NCI-H2196 treated with DMSO at 0.1 percent for 48 hours (cell line): ENCODE measurements around the gene ADCY2.
A peak's percentile ranks its signal among the peaks of the same experiment; 100 is the strongest.

ENCODE experiments used
- DNase-seq: peaks from one replicate; lab custom pipeline; 2025; ENCODE audit not compliant: unreplicated experiment; lab: John Stamatoyannopoulos, UW

ADCY2 gene

DNA sequence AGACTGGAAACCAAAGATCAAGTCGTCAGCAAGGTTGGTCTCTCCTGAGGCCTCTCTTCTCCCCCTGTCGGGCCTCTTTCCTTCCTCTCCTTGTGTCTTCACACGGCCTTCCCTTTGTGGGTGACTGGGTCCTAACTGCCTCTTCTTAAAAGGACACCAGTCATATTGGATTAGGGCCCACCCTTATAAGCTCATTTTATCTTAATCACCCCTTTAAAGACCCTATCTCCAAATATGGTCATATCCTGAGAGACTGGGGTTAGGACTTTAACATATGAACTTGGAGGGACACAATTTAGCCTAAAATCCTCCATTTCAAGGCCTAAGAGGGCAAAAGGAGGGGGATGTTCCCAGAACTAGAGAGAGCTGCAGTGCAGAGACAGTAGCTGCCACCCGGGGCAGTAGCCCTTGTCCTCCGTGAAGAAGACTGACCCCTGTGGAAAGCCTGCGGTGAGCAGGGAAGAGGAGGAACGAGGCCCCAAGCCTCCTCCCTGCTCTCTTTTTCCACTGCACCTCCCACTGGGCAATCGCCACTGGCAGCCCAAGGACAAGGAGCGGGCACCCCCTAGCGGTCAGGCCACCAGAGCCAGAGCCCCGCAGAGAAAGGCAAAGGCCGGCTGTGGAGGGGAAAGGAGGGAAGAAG is 420.1 kb downstream of the ADCY2 start:
- DNase-seq: no peak

DNA sequence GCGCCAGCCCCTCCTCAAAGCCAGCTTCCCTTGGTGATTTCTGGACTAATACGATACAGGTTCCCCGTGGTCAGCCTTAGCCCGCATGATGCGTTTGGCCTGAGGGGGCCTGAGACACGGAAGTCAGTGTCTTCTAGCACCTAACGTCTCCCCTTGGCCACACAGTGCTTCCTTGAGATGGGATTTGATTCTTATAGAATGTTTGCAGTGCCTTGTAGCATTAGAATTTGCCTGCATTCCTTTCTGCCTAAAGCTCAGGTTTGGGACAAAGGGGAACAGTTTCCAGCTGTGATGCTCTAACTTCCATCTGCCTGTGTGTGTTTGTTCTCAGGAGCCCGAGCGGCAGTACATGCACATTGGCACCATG is 420.6 kb downstream of the ADCY2 start:
- no peak for DNase-seq

DNA sequence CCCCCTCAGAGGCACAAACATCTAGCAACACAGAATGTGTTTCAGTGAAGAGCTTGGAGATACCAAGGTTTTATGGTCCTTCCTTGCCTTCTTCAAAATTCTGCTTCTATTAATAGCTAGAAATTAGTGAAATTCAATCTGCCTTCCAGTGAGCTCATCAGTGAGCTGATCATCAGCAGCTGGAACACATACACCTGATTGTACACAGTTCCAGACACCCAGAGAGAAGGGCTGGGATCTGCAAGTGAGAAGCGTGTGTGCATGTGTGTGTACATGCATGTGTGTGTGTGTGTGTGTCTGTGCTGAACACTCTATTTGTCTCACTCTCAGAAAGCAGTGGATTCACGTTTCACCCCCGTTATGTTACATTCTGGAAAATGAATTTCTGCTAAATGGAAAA is 426.5 kb downstream of the ADCY2 start:
- DNase-seq: peak; percentile 5

DNA sequence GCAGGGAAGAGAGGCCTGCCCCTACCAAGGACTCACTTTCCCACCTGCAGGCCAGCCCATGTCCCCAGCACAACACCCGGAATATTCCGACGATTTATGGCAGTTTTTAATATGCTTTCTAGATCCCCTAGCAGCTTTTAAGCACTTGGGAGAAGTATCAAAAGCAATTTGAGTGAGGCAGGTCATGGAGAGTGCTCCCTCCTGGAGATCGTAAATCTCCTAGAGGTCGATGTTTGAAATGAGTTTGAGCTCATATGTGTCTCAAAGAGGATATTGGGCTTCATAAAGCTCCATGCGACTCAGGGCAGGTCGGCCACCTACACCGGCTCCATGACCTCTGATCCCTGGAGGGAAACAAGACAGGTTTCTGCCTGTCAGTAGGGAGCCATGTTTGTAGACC is 427.7 kb downstream of the ADCY2 start:
- no peak for DNase-seq

DNA sequence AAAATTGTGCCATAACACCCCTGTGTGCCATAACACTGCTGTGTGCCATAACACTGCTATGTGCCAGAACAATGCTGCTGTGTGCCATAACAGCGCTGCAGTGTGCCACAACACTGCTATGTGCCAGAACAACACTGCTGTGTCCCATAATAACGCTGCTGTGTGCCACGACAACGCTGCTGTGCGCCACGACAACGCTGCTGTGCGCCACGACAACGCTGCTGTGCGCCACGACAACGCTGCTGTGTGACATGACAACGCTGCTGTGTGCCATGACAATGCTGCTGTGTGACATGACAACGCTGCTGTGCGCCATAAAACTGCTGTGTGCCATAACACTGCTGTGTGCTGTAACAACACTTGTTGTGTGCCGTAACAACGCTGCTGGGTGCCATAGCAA is 429.1 kb downstream of the ADCY2 start:
- no peak for DNase-seq

DNA sequence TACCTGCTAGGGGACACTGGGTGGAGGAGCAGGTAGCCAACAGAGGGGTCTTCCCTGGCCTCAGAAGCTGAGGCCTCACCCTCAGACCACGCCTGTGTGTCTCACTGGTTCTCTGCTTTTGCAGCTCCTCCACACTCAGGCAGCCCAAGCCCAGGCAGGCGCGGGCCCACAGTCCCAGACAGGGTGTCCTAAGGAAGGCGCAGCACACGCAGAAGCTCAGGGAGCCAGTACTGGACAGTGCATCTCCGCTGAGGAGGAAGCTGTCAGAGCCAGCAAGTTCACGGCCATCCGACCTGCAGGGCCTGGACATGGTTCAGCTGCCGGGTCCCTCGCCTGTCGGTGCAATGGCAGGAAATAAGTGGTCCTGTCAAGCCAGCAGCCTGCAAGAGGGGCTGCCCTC is 429.7 kb downstream of the ADCY2 start:
- DNase-seq: no peak

DNA sequence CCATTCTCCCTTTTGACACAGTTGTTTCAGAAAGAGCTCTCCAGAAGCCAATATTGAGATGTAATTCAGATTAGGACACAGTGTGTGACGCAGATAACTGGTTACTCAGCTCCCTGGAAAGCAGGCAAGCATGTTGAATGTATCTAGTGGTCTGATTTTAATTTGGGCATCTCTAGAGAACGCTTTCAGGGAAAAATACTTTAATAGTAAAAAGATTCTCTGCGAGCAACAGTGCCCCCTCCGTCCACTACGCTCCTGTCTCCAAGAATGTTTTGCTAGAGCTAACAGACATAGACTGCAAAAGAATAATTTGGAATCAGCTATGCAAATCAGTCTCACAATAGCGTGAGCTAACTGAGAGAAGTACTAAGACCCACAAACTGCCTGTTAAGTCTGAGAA is 431.7 kb downstream of the ADCY2 start:
- no peak for DNase-seq

DNA sequence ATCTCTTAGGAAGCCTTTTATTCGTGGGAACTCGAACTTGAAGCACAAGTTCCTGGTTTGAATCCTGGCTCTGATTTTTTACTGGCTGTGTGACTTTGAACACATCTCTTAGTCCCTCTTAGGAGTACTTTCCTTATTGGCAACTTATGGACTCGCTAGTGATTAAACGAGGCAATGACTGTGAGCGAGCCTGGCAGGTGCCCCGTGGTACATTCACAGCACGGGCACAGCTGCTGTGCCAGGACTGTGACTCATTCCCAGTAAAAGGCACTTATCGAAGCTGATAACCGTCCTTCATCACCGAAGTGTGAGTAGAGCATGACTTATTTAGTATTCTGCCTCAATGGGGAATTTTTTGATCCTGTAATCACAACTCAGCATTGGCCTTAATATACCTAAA is 432.3 kb downstream of the ADCY2 start:
- DNase-seq: no peak

DNA sequence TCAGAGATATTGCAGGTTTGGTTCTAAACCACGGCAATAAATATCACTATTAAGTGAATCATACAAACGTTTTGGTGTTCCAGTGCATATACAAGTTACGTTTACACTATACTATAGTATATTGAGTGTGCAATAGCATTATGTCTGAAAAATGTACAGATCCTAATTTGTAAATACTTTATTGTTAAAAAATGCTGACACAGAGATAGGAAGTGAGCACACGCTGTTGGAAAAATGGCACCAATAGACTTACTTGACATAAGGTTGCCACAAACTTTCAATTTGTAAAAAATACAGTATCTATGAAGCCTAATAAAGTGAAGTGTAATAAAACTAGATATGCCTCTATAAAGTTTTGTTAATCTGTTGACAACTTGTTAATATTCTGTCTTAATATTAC is 439.0 kb downstream of the ADCY2 start:
- no peak for DNase-seq

DNA sequence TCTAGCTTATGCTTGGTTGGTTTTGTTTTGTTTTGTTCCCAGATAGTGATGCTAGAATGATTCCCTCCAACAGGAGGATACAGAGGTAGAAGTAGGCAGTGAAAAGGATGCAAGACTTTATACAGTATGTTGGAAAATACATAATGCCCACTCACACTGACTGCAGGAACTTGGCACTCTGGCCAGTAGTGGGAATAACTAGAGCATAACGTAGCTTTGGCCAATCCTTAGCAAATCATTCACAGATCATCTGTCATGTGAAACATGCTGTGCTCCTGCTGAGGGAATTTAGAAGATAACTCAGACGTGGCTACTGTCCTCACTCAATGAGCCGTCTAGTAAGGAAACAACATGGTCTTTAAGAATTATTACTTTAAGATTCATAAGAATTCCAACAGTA is 441.5 kb downstream of the ADCY2 start:
- no peak for DNase-seq

DNA sequence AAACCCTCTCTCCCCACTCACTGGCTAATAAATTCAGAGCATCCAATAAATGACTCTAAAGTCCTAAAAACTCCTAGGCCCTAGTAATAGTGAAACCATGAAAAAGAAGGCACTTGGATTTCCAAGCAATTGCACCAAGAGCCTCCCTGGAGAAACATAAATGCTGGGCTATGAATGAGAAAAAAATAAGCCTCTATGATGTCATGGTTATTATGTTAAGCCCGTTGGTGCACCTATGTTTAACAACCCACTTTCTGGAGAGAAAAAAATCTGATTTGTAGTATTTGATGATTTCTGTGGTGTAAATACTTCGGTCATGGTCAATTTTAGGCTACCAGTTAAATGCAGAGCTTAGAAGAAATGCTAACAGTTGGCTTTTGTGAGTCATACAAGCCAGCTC is 446.6 kb downstream of the ADCY2 start:
- no peak for DNase-seq

DNA sequence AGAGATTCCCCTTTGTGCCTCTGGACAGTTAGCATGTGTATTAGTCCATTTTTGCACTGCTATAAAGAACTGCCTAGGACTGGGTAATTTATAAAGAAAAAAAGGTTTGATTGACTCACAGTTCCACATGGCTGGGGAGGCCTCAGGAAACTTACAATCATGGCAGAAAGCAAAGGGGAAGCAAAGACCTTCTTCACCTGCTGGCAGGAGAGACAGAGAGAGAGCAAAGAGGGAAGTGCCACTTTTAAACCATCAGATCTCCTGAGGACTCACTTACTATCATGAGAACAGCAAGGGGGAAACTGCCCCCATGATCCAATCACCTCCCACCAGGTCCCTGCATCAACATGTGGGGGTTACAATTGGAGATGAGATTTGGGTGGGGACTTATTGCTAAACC is 449.0 kb downstream of the ADCY2 start:
- no peak for DNase-seq

DNA sequence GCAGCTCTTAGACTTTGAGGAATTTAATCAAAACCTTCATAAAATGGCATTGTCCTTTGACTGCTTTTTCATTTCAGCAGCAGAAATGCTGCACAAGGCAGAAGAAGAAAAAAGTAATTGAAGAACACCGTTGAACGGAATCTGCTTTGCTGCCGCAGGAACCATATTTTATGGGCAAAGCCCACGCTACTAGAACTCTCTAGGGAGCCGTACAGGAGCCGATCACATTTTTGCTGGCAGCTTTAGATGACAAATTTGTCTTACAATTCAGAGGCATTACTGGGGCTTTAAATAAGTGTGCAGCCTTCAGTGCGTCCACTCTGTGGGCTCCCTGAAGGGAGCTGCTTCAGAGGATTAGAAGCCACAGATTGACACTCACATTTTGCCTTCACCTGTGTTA is 449.6 kb downstream of the ADCY2 start:
- DNase-seq: no peak

DNA sequence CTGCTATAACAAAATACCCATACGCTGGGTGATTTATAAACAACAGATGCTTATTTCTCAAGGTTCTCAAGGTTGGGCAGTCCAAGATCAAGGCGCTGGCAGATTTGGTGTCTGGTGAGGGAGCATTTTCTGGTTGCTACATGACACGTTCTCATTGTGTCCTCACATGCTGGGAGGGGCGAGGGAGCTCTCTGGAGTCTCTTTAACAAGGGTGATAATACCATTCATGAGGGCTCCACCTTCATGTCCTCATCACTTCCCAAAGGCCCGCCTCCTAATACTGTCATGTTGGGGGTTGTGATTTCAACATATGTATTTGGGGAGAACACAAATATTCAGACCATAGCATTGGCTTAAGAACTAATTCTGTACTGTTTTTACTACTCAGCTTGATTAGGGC is 450.4 kb downstream of the ADCY2 start:
- no peak for DNase-seq

DNA sequence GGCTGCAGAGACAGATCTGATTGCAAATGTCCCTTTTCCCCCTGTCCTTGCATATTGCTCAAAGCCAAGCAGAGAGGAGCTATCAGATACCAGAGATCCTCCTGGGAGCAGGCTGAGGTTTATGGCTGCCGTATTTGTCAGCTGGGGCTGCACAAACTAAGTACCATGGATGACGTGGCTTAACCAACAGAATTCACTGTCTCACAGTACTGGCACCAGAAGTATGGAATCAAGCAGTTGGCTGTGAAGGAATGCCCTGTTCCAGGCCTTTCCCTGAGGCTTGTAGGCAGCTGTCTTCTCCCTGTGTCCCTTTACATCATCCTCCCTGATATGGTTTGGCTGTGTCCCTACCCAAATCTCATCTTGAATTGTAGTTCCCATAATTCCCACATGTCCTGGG is 452.4 kb downstream of the ADCY2 start:
- no peak for DNase-seq

DNA sequence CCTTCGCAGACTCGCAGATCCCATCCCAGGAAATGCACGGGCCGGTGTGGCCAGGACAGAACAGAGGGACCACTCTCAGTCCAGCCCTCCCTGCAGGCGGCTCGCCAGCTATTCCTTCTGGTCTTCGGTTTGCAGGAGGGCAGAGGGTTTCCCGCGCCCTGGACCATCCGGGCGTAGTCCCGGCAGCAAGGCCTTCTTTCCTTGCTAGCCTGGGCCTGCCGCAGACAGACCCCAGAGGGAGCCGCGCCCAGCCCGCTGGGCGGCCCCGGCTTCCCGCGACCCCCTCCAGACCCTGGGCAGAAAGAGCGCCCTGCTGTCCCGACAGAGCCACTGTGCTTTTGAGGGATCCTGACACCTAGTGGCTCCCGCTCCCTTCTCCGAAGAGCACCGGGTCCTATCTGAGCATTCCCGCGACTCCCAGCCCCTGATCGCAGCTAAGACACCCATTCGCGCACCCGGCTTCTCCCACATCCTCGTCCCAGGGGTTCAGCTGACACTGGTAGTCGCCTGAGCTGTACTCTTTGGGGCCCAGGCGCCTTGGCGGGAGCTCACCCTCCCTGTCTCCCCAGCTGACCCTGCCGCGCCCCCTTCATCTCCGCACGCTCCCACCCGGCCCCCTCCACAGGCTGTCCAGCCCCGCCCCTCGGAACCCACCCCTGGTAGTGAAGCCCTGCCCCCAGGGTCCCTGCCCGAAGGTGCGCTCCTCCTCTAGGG is 453.9 kb downstream of the ADCY2 start:
- no peak for DNase-seq

DNA sequence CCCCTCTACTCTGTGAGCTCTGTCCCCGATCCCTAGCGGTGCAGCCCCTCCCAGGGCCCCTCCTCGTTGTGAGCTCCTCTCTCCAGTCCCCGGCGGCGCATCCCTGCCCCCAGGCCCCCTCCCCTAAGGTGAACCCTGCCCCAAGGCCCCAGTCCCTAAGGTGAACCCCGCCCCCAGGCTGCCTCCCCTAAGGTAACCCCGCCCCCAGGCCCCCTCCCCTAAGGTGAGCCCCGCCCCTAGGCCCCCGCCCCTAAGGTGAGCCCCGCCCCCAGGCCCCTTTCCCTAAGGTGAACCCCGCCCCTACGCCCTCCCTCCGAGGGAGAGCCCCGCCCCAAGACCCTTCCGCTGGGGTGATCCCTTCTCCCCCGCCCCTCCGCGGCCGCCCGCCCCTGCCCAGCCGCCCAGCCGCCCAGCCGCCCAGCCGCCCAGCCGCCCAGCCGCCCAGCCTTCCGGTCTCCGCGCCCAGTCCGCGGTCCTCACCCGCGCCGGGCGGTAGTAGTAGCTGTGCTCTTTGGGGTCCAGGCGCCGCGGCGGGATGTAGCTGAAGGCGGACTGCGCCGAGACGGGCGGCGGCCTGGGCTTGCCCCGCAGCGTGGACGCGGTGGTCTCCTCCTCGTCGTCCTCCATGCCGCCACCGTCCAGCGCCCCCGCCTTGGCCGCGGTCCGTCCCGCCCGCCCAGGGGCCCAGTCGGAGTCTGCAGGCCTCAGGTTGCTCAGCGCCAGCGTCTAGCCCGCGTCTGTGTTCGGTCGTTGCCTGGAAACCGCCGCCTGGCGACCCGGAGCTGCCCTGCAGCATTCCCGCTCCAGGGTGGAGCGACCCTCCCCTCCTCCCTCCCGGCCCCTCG is 454.7 kb downstream of the ADCY2 start, which contains the start of gene CFAP90:
CFAP90 (minus strand) TSS at position 739 of the 845 bp plus-strand sequence; CDS start at position 627, 112 bp downstream.
- DNase-seq: no peak

DNA sequence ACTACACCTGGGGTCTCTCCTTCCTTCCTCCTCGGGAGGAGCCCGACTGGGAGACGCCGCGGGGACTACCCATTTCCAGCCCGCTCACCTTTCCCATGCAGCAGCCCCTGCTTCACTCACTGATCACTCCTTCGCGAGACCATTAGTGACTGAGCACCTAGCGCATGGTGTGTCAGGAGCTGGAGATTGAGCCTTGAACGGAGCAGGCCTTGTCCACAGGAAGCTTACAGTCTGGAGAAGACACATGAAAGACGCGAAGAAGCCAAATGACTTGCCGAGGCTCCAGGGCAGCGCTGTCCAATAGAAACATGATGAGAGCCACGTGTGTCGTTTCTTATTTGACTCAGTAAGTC is 455.3 kb downstream of the ADCY2 start:
- no peak for DNase-seq

DNA sequence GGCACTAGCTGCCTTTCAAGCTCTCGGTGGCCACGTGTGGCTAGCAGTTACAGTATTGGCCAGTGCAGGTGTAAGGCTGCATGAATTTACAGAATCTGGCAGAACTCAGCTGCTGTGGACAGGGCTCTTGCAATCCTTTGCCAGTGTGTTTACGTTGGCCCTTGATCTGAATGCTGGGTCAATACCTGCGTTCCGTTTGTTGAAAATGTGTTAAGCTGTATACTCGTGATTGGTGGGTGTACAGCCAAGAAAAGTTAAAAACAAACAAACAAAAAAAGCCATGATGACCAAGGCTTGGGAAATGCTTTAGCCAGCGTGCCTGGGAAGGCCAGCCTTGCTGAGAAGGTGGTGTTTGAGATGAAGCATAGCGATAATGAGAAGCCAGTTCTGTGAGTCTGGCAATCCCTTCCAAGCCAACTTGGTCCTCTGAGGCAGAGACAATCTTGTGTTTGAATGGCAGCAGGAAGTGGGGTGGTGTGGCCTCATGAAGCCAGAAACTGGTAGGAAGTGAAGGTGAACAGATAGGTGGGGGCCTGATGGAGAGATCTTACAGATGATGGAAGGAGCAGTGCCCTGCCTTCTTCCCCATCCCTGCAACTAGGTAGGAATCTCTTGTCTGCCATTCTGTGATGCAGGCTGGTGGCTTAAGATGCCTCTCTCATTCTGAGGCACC is 455.8 kb downstream of the ADCY2 start:
- peak; percentile 4 for DNase-seq

DNA sequence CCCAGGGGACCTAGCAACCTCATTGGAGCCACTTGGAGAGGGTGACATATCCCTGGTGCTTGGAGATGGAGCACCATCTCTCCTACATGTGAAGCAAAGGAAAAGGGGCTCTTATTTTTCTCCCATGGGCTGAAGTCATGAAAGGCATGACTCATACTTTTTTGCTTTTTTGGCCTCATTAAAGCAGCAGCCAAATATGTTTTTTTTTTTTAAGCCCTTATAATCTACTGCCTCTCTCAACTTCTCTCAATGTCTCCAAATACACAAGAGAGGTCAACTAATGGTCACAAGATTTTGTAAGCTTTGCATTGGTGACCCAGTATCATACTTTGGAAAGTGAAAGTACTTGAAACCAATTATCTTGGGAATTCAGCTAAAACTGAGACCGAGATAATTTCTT is 456.6 kb downstream of the ADCY2 start:
- DNase-seq: no peak

DNA sequence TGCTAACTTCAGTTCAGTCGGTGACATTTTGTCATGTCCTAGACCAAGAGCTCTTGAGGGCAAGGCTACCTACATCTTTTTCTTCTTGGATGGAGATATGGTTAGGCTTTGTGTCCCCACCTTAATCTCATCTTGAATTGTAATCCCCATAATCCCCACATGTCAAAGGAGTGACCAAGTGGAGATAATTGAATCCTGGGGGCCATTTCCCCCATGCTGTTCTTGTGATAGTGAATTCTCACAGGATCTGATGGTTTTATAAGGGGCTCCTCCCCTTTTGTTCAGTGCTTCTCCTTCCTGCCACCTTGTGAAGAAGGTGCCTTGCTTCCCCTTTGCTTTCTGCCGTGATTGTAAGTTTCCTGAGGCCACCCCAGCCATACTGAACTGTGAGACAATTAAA is 457.1 kb downstream of the ADCY2 start:
- no peak for DNase-seq

DNA sequence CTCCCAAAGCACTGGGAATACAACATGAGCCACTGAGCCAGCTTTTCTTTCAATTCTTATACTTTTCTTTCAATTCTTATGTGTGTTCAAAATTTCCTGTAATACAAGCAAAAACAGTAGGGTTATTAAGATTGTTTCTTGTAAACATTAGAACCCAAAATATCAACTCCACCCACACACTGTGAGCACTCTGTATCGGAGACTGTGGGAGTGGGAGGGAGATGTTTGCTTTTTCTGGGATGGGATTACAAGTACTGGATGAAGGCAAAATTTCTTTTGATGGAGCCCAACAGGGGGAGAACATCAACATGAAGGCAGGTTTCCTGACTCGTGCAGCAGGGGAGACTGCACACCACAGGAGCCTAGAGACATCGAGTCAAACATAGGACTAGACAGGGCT is 459.7 kb downstream of the ADCY2 start:
- DNase-seq: no peak
